HepG2 (cell line): Measurements from ENCODE around the gene IFRD1. TPM values are rescaled to one million over a fixed set of nuclear protein-coding genes. Genes with fewer than 3 reads are reported as not detected.
A peak's percentile ranks its signal among the peaks of the same experiment; 100 is the strongest.
"Not testable (repeated sequence)": the region's sequence is repeated elsewhere in the genome, so short reads cannot be mapped to it uniquely, and the experiment has no call there.

Experiments
- ATAC-seq: fragments of 200-7000 bp; cut with Tn5 transposase; 3 replicates; pipeline ENCODE4 v1.9.1; 2020; ENCODE audit warnings: mild to moderate bottlenecking, moderate library complexity
- BruUV-seq: library from RNA; stranded (reverse); fragments of 400-500 nt; replicated peaks from 2 replicates; lab custom pipeline; 2021; lab: Mats Ljungman, UMichigan
- CTCF ChIA-PET: fragments of 300-600 bp; formaldehyde crosslinking; extraction: SDS; loops from one replicate; lab custom pipeline; 2021; ENCODE audit warnings: low total read pairs, inconsistent platforms, low intra/inter-chr PET ratio; lab: Yijun Ruan, JAX
- POLR2A ChIA-PET: fragments of 350-600 bp; sonication (Branson Sonifier 250); formaldehyde crosslinking; loops from one replicate; lab custom pipeline; 2020; ENCODE audit warnings: antibody characterized with exemption, inconsistent platforms; lab: Yijun Ruan, JAX
- DNase-seq: peaks from one replicate; pipeline ENCODE4 v3.0.0-alpha.2; 2015; ENCODE audit warnings: low spot score
- FAIRE-seq: peaks from 3 replicates; lab custom pipeline; 2011; peaks lifted over from hg19 to GRCh38; lab: Jason Lieb, UNC
- H2AFZ ChIP-seq: one replicate; pipeline ENCODE4 v1.6.1; 2011; ENCODE audit warnings: low read length, inconsistent platforms
- H3K27ac ChIP-seq: fragments of 300-600 bp; 3 replicates; pipeline ENCODE4 v1.8.0; 2011; ENCODE audit warnings: mixed run types, mild to moderate bottlenecking, mixed read lengths, low read length, inconsistent platforms; ENCODE audit not compliant: insufficient read depth; ENCODE audit errors: extremely low read length
- H3K27me3 ChIP-seq, 2 experiments: fragments of 200-600 bp in 1 of 2; 2 replicates in 1 of 2; 3 replicates in 1 of 2; pipeline versions ENCODE4 v1.6.0 to v1.8.0; 2011; ENCODE audit warnings: low read length in 2 of 2, mild to moderate bottlenecking in 2 of 2, moderate library complexity in 2 of 2, inconsistent platforms in 1 of 2; ENCODE audit not compliant: insufficient read depth in 2 of 2, control insufficient read depth in 1 of 2
- H3K36me3 ChIP-seq, 2 experiments: fragments of 200-600 bp in 1 of 2; replicated peaks in 1 of 2; 2 replicates in 1 of 2; 3 replicates in 1 of 2; pipeline versions ENCODE4 v1.5.1 to v1.8.0; 2011; ENCODE audit warnings: low read length in 2 of 2, inconsistent platforms in 1 of 2; ENCODE audit not compliant: insufficient read depth in 2 of 2, control insufficient read depth in 1 of 2
- H3K4me1 ChIP-seq: 2 replicates; pipeline ENCODE4 v1.5.1; 2012; ENCODE audit warnings: low read length, inconsistent platforms; ENCODE audit not compliant: insufficient read depth
- H3K4me2 ChIP-seq: 2 replicates; pipeline ENCODE4 v1.6.0; 2011; ENCODE audit warnings: low read depth, low read length, inconsistent platforms
- H3K4me3 ChIP-seq, 3 experiments: fragments of 200-600 bp in 1 of 3; sonication (generic), shearing (Covaris generic) in 1 of 3; replicated peaks in 1 of 3; 2 replicates each; pipeline ENCODE4 v1.5.1; 2011 to 2016; ENCODE audit warnings: low read length in 3 of 3, inconsistent platforms in 2 of 3, low read depth in 2 of 3, mild to moderate bottlenecking in 2 of 3, control low read depth in 1 of 3, mixed read lengths in 1 of 3; ENCODE audit not compliant: insufficient read depth in 1 of 3
- H3K79me2 ChIP-seq: one replicate; pipeline ENCODE4 v1.6.1; 2011; ENCODE audit warnings: low read length, inconsistent platforms; ENCODE audit not compliant: insufficient read depth
- H3K9ac ChIP-seq: 2 replicates; pipeline ENCODE4 v1.6.0; 2011; ENCODE audit warnings: mild to moderate bottlenecking, low read depth, low read length, inconsistent platforms; ENCODE audit not compliant: insufficient read depth
- H3K9me3 ChIP-seq: 2 replicates; pipeline ENCODE4 v1.5.1; 2012; ENCODE audit warnings: mild to moderate bottlenecking, low read length
- H4K20me1 ChIP-seq: 2 replicates; pipeline ENCODE4 v1.6.0; 2011; ENCODE audit warnings: inconsistent platforms, mild to moderate bottlenecking, low read length, moderate library complexity; ENCODE audit not compliant: insufficient read depth
- STAG1 ChIP-seq: sonication (generic); formaldehyde crosslinking; IDR thresholded peaks from 2 replicates; pipeline ENCODE4 v1.4.0; 2020; ENCODE audit warnings: missing genetic modification reagents
- ZBTB21 ChIP-seq: sonication (generic); formaldehyde crosslinking; IDR thresholded peaks from 2 replicates; pipeline ENCODE4 v1.4.0; 2020; ENCODE audit warnings: missing genetic modification reagents
- WGBS: methylation state at CpG from one replicate; pipeline ENCODE4 v1.1.6; 2017; ENCODE audit warnings: low lambda C conversion rate; 5-methylcytosine and 5-hydroxymethylcytosine counted together
- in situ Hi-C: cut with HindIII; loops from 2 replicates; pipeline ENCODE4 v1.10.0; 2017; ENCODE audit warnings: low pct_unique_long_range_greater_than_20kb; ENCODE audit not compliant: extremely low pct_ligation_motif_present
- intact Hi-C: fragments of 100-400 bp; cut with micrococcal nuclease; formaldehyde crosslinking; loops from one replicate; pipeline ENCODE4 v1.10.0; 2022; ENCODE audit not compliant: unreplicated experiment
- polyA plus RNA-seq, 8 experiments: library from polyadenylated mRNA; depleted of rRNA in 3 of 8; stranded (reverse) in 7 of 8; unstranded in 1 of 8; fragments of >200 nt; fragmentation: Illumina TruSeq in 4 of 8; extraction: Trizol in 4 of 8; gene quantifications; 2 replicates each; pipeline versions ENCODE4 v1.2.1 to v1.2.3, GENCODE V29; 2011 to 2016; ENCODE audit warnings: low read depth in 4 of 8, missing spikeins in 1 of 8, mixed read lengths in 1 of 8; ENCODE audit not compliant: insufficient read depth in 1 of 8
- total RNA-seq, 5 experiments: library from RNA; depleted of rRNA; stranded (reverse); fragments of >200 nt; fragmentation: Illumina TruSeq; extraction: Trizol; gene quantifications; 2 replicates each; pipeline ENCODE4 v1.2.3, GENCODE V29; 2016; ENCODE audit warnings: low read depth in 1 of 5

The IFRD1 gene
- total and polyA plus RNA-seq, 2 of the 13 experiments (the other 11 are each of a cell fraction or from before 2014, with no cell fraction given), result 50.9 to 55.5 TPM

DNA sequence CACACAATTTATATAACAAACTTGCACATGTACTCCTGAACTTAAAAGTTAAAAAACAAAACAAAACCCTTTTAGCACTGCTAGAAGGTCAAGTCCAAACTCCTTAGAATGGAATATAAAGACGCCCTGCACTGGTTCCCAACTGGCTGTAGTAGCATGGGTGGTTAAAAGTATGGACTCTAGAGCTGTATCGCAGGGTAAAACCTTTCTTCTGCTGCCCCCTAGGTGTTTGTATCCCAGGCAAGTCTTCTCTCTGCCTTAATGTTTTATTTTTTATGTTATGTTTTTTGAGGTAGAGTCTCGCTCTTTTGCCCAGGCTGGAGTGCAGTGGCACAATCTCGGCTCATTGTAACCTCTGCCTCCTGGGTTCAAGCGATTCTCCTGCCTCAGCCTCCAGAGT is 65.7 kb downstream of the IFRD1 start:
- no peaks in the 10 kb centered on the region for H3K4me1 ChIP-seq
- H3K9me3 ChIP-seq, result no peaks in the 10 kb centered on the region
- no peak overlapping the region for H3K4me2 ChIP-seq
- WGBS, result 56% methylated on average over 5 of the region's 5 CpGs
- CTCF ChIA-PET, result no interaction called here
- ATAC-seq, result peak; percentile 43; the same call in 1 of the 3 replicates
- intact Hi-C loops, result no loop called here
- H4K20me1 ChIP-seq, result no peaks in the 10 kb centered on the region
- no peak overlapping the region for H3K27ac ChIP-seq
- H2AFZ ChIP-seq, result no peak overlapping the region
- DNase-seq, result no peak
- no peak overlapping the region for H3K4me3 ChIP-seq
- no TSS peak for BruUV-seq
- TF ChIP-seq ZBTB21 (no peak), STAG1 (peak; percentile 11; the same call in 1 of the 2 replicates)
- TF ChIP-seq, all 625 proteins: peak for 1
- POLR2A ChIA-PET, result no interaction called here
- Histone ChIP-seq H3K9ac (no peak overlapping the region), H3K36me3 (no peaks in the 10 kb centered on the region), H3K27me3 (peaks cover 1 to 55% of the 10 kb centered on the region in 2 experiments; a peak in 3 of 5 replicates), H3K79me2 (no peaks in the 10 kb centered on the region)
- in situ Hi-C loops, result no loop called here
- no peak for FAIRE-seq

GRCh38 chr7:112516418-112516817 is 66.2 kb downstream of the IFRD1 start:
- peaks cover 1 to 53% of the 10 kb centered on the region in 2 experiments; a peak in 3 of 5 replicates for H3K27me3 ChIP-seq
- H4K20me1 ChIP-seq, POLR2A ChIA-PET, H3K79me2 ChIP-seq, BruUV-seq, H3K9me3 ChIP-seq, ATAC-seq, intact Hi-C loops, H2AFZ ChIP-seq, DNase-seq, H3K4me2 ChIP-seq, H3K9ac ChIP-seq, in situ Hi-C loops, H3K4me1 ChIP-seq, H3K36me3 ChIP-seq, CTCF ChIA-PET, FAIRE-seq, H3K27ac ChIP-seq, H3K4me3 ChIP-seq: not testable (repeated sequence)
- WGBS, result 33% methylated on average over 4 of the region's 5 CpGs
